Erythroblast (primary cell): Measurements from ENCODE around the gene FCMR.

Source experiments
- GATA1 ChIP-seq: IDR thresholded peaks from 2 replicates; pipeline ENCODE4 v1.6.1; 2011; ENCODE audit warnings: low read depth, mild to moderate bottlenecking, control low read depth, low read length, moderate library complexity
- POLR2A ChIP-seq: IDR thresholded peaks from 2 replicates; pipeline ENCODE4 v1.6.1; 2011; ENCODE audit warnings: mild to moderate bottlenecking, low read length

DNA sequence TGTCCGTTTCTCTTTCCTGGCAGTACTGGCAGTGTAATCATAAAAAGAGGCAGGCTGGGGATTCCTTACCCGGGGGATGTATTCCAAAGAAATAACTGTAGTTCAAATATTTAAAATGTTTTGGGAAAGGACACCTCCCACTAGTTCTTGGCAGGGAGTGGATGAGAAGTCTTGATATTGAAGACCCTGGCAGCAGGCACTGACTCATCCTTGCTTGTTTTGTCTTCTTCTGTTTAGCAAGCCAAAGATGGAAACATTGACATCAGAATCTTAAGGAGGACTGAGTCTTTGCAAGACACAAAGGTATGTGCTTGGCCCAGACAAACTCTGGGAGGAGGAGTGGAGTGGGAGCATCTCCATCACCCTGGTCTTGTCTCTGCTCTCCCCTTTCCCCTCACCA, 55.7 kb downstream of the FCMR start:
- TF ChIP-seq POLR2A = no peak
- no peak for TF ChIP-seq GATA1
